ENCODE results near the gene CNTN4.

Gene CNTN4

DNA sequence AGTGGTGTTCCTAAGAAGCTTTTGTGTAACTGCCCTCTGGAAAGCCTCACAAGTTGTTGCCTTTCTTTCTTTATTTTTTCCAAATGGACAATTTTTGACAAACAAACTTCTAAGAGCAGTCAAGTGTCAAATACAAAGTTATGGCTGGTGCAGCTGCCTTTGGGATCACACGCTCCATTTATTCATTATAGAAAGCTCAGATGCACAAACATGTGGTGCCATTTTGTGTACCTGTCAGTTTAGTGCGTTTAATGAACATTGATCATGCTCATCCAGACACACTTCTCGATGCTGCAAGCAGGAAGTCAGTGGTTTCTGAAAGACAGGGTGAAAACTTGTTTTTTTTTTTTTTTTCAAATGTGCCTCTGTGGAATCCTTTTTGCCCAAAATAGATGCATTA, 324.5 kb downstream of the CNTN4 start:
- DNase-seq, result no peak

DNA sequence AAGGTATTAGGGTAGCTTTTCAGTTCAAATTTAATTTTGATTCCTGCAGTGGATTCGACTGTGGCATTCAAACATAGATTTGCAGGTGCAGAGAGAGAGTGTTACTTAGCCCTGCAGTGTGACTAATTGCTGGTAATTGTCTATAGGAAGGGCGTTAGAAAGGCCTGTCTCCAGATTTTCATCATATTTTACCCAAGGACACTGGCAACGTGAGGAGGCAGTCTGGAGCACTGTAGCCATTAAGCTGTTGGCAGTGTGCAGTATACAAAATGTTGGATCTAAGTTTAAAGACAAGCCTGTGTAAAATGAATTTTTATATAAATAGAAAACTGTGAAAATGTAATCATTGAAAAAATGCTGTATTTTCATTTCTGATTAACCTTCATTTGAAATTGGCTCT, 342.9 kb downstream of the CNTN4 start:
- DNase-seq, result no peak

DNA sequence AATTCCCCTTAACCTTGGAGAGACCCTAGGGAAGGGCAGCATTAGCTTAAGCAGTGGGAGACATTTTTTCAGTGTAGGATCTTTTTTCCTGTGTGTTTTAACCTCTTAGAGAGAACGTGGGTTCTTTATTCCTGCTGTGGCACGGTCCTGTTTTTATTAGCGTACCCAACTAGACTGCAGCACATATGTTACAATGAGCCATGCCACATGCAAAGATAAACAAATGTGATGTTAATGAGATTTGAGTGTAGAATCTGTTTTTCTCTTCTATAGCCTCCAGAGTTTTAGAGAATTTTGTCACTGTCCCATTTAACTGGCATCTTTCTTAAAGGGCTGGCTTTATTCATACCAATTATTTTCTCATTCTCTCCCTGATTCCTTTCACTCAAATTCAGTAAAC, 347.5 kb downstream of the CNTN4 start:
- DNase-seq, result no peak

DNA sequence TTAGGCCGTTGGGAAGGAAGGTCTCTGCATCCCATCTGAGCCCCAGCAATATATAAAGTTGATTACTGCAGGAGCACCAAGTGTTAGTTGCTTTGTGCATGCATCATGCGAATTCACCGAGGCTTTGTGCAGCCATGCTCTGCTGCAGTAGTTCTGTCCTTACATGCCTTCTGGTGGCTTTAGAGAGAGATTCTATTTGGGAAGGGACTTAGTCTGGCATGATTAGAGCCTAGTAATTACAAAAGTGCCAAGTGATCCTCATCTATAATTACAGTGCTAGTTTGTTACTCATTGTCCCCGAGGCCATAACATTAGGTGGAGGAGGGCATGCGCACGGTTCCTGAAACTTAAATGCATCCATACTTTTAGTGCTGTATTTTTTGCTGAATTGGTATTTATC, 353.6 kb downstream of the CNTN4 start:
- DNase-seq, result no peak

DNA sequence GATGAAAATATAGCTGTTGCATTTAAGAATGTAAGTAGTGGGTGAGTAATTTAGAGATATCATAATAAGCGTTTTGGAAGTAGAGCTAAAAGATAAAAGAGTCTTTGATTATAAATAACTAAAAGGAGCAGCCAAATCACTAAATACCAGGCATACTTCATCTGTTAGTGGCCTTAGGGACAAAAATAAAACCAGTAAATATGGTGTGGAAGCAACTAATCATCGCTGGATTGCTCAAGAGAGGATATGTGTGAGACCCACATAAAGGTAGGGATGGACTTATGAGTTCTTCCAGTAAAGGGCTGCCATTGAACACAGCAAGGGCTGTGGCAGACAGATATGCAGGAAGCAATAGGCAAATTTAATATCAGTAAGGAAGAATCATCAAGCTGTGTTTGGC, 356.2 kb downstream of the CNTN4 start:
- no peak for DNase-seq

DNA sequence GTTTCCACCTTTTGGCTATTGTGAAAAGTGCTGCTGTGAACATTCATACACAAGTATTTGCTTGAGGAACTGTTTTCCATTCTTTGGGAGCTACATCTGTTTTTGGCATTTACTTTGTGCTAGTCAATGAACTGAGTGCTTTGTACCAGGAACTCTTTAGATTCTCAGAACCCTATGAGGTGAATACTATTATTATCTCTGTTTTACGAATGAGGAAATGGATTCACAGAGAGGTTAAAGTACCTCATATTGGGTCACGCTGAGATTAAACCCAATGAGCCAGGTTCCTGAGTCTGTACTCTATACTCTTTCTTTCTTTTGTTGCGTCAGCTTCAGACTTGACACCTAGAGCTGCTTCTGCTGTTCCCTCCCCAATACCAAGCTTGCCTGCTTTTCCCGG, 358.1 kb downstream of the CNTN4 start:
- no peak for DNase-seq

DNA sequence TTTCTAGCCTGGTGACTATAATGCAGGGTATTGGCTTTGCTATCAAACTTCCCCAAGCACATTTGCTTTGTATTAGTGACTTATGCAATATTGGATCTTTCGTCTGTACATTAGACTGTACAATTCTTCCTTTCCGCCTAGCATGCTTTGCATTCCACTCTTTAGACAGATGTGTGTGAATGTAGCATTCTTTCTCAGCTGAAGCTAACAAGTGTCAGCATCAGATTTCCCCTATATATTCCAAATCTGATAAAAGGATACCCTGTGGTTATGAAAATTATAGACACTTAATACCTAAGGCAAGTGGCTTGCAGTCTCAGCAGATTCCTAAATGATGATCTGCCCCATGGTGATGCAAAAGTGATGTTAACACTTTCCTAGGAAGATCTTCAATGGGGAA, 360.1 kb downstream of the CNTN4 start:
- no peak for DNase-seq

DNA sequence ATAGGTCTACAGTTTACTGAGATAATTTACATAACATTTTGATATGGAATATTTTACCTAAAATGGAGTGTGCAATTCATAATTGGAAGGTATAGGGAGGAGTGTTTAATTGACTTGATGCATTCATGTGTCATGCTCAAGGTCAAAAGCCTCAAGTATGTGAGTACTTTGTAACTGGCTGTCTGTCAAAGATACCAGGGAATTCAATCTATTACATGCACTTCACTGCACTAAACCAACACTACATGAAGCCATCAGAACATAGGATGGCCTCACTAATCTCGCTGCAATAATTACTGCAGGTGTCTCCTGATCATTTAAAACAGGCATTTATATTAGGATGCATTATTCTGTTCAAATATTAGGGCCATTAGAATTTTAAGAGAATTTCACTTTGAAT, 367.2 kb downstream of the CNTN4 start:
- DNase-seq, result no peak

DNA sequence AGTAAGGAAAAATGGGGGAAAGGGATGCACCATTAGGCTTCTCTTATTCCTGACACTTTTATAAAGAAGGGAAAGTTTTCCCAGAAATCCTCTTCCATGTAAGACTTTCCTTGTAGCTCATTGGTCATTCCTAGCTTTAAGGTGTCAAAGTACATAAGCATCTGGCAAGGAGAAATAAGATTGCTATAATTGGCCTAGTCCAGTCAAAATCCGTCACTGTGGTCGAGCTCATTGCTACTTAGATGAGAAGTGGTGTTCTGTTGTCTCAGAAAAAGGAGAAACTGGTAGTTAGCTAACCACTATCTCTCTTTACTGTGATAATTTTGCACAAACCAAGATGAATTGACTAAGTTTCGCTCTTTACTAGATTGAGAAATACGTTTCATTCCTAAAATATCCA, 370.1 kb downstream of the CNTN4 start:
- DNase-seq, result no peak

DNA sequence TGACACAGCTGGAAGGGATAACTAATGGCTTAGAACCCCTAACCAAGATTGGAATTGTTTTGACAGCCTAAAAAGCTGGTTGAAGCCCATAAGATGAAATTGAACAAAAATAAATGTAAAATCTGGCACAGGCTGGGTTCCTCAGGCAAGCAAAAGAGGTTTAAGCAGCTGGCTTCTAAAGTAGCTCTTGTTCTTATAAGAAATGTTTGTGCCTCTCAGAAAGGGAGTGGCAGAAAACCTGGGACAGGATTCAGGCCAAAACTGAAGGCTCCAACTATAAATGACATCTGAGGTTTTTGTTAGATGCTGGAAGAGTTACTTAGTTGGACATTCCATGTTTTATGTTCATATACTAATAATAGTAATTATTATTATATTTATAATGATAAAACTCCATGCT, 378.3 kb downstream of the CNTN4 start:
- DNase-seq, result no peak

DNA sequence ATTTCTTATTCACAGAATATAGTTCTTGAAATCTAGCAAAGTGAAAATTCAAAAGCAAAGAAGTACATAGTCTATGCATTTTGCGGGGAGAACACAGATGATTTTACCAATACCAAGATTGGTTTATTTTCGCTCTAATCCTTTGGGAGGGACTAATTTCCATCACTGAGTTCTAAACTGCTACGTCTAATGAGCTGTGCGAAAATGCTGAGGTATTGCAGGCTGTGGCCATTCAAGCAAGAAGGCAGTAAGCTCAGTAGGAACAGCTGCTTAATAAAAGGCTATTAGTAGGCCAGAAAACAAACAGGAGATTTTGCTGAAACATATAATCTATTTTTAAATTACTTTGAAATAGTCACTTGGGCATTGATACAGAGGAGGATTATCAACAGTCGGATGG, 379.0 kb downstream of the CNTN4 start:
- no peak for DNase-seq

DNA sequence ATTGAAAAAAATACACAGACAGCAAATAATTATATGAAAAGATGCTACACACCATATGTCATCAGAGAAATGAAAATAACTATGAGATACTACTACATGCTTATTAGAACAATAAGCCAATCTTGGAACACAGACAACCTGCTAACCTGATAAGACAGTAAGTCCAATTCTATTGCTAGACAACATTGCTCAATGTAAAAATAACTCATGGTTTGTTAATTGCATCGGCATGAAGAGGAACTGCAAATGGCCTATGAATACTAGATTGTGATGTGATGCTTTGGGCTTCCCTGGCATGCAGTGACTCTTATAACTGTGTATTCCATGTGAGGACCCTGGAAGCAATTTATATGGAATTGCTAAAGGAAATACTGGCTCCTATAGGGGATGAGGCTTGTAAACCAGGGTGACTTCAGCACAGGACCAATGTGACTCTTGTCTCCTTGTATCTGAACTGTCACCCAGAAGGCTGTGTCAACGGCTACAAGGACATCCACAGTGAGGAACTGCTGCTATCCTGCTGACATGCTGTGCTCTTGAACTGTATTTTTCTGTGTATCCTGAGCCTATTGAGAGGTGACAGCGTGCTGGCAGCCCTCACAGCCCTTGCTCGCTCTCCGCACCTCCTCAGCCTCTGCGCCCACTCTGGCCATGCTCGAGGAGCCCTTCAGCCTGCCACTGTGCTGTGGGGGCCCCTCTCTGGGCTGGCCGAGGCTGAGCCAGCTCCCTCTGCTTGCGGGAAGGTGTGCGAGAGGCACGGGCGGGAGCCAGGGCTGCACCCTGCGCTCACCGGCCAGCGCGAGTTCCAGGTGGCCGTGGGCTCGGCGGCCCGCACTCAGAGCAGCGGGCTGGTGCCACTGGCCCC, 385.7 kb downstream of the CNTN4 start:
- no peak for DNase-seq

DNA sequence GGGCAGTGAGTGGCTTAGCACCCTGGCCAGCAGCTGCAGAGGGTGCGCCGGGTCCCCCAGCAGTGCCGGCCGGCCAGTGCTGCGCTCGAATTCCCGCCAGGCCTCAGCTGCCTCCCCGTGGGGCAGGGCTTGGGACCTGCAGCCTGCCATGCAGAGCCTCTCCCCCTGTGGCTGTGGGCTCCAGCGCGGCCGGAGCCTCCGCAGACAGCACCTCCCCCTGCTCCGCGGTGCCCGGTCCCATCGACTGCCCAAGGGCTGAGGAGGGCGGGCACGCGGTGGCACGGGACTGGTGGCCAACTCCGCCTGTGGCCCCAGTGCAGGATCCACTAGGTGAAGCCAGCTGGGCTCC, 386.3 kb downstream of the CNTN4 start:
- no peak for DNase-seq

DNA sequence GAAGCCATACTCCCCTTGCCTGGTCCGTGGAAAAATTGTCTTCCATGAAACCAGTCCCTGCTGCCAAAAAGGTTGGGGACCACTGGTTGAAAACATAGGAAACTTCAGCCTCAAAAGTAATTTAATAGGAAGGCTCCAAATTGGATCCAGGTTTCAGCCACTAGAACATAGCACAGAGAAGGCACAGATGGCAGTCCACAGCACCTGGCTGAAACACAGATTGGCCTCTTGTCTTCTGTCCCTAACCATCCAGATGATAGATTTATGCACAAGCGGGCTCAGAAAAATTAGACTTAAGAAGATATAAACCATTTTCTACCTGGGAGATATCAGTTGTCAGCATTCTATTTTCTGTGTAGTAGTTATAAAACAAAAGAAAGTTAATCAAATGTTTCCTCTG, 397.1 kb downstream of the CNTN4 start:
- DNase-seq, result no peak

DNA sequence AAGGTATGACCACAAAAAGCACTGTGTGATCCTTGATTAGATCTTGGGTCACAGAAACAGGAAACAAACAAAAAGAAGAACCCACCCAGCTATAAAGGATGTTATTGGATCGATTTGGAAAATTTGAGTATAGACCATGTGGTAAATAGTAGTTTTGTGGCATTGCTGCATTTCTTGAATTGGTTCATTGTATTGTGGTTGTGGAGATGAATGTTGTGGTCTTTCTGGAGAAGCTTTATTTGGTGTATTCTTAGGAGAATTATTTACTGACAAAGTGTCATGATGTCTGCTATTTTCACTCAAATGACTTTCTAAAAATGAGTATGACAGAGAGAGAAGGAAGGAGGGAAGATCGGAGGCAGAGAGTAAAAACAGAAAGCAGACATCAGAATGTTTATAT, 406.2 kb downstream of the CNTN4 start:
- DNase-seq, result no peak

DNA sequence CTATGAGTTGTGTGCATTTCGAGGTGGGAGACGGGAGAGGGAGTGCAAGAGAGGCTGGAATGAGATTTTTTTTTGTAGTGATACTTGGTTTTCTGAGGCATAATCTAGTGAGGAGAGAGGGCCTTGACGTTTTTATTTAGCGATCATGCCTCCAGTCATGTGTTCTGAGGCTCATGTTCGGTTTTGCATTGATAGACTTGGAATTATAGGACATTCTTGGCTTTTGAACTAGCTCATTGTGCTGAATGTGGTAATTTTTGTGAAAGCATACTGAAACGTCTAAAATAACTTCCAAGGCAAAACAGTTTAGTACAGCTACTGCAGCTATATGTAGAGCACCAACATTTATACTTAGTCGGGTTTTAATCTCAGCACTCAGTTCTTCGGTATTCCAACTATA, 408.1 kb downstream of the CNTN4 start:
- no peak for DNase-seq

DNA sequence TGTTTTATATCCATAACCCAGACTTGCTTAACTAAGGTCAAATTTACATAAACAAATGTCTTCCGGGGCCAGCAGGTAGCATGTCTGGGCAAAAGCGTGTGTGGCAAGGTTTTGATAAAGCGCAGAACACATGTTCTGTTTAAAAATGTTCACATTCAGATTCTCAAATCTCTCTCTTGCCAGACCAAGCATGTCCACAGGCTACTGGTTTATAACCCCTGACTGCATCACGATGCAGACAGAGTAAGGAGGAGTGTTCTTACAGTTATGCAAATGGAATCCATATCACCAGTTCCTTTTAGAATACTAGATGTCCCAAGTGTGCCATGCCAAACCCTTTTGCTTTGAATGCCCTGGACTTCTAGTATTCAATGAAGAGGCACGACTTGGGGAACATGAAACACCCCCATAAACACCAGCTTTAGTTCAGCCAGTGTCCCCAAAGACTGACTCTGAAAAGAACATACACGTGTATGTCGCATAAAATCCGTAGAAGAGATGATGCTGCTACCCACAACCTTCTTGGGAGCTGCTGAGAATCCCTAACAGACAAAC, 412.0 kb downstream of the CNTN4 start:
- DNase-seq, result no peak

DNA sequence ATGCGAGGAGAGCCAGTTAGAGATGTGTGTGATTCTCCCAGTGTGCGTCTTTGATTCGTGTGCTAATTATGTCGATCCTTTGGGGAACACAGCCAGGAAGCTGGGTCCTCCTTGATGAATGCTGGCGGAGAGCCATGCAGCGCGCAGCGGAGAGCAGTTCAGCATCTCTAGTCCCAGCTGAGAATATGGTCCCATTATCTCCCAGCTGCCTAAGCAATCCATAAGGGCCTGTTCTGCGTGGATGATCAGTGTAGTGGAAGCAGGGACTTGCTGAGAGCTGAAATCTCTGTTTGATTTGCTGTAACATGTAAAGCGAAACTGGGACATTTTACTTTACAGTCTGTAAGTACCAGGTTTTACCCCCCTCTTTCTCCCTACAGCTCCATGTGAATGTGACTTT, 412.7 kb downstream of the CNTN4 start:
- DNase-seq, result peak; percentile 46

DNA sequence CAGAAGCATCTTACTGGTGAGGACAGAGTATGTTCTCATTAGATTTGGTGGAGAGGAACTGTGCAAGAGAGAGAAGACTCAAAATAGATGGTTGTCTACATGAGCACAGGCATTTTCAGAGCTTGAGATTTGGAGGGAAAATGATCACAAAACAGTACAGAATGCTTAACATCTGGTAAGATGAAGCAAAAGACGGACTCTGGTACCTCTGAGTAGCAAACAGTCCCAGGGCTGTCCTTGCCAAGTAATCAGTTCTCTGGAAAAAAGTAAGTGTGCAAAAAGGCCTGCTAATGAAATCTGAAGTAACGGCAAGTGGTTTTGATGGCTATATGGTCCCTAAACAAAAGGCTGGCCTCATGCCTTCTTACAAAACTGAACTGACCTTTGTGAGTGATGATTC, 414.2 kb downstream of the CNTN4 start:
- no peak for DNase-seq

DNA sequence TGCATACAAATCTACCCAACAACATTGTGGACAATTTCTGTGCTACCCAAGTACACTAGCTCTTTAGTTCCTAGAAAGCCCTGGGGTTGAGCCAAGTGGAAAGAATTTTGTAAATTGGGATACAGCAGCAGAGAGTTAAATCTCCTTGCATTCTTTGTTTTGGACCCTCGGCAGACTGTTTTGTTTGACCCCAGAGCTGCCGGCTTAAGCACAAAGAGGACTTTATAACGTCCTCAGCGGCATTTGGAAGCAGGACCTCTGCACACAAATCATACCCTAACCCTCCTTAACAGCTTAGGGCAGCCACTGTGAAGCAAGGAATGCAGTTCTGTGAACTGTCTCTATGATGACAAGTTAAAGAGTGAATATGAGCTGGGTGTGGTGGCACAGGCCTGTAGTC, 415.3 kb downstream of the CNTN4 start:
- DNase-seq, result no peak

DNA sequence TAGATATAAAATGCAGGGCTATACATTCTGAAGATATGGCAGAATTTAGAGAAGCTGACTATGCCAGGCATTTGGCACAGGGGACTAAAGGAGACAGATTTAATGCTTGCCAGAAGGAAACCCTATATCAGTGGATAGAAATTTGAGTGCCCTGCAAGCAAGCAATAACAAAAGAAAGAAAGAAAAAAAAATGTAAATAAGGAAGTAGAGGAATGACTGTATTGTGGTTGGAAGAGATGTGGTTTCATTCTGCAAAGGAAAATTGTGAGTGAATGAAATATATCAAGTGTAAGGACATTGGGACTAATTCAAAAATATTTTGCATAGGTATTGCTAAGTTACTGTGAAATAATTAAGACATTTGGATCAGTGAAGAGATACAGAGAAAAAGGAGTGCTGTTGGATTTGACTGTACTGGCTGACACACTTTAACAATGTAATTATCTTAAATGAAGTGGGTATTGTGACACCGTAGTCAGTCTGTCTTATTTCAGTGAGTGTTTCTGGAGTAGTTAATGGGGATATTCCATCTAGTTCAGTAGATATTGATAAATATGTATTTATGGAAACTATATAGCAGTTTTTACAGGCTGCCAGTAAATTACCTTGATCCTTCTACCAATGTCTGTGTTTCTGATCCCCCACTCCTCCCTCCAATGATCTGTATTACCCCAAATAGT, 418.2 kb downstream of the CNTN4 start:
- no peak for DNase-seq

DNA sequence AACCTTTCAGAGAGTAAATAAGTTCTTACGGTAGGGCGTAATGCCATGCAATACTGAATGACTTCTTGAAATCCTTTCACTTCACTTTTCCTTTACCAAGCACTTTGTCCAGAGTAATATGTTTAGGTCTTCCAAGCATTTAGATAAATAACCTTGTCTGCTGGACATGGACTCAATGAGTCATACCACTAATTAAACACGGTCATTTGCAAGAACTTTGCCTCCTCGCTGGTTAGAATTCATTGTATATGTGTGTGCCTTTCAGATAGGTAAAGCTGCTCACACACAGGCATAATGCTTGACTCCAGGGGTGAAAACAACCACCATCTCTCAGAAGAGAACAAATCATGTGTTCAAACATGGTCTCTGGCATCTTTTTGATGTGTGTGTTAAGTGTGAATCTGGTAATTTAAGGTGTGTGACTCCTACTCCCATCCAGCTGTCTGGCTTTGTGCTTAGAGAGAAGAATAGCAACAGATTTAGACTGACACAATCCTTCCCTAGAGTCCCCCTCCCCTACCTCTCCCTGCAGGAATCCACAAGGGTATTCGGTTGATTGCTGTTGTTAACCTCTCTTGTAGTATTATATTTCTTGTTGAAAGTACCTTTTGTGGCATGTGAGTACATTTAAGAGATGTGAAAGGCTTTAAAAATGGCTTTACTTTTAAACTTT, 419.0 kb downstream of the CNTN4 start:
- DNase-seq, result no peak

DNA sequence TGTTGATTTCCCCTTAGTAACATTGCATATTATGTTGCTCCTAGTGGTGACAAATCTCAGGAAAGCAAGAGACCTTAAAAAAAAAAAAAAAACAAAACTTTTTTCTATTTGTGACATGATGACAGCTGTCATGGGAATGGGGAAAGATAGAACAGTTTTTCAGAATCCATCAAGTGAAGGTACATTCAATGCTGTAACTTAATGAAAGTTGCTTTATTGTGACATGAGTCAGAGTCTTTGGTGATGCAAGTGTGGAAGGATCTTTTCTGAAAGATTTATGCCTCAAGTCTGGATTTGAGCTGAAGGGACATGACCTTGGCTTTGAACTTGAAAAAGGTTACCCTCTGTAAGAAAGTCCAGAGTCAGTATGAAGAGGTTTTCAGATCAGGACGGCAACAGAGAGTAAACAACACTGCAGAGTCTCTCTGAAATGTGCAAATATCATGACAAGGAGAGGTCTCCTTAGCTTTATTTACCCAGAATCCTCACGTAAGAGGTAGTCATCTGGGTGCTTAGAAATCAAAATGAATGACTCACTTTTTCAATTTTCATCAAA, 424.7 kb downstream of the CNTN4 start:
- DNase-seq, result no peak

DNA sequence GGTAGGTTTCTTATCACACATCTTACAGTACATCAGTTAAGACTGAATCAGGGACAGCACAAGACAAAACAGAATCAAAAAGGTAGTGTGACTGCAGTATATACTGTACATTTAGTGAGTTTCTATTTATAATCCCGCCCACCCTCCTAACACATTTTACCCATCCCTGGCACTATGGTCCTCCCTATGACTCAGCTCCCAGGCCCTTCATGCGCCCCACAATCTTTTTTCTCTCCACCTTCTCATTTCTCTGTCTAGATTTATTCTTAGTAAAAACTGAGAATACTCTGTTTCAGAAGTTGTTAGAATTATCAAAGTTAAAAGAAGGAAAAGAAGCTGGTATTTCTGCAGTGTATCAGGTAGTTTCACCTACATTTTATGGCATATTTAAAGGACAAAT, 427.3 kb downstream of the CNTN4 start:
- DNase-seq, result no peak

Data from NCI-H510A (cell line).